Measurements from ENCODE around the gene ANKRD10.

ANKRD10 gene

DNA sequence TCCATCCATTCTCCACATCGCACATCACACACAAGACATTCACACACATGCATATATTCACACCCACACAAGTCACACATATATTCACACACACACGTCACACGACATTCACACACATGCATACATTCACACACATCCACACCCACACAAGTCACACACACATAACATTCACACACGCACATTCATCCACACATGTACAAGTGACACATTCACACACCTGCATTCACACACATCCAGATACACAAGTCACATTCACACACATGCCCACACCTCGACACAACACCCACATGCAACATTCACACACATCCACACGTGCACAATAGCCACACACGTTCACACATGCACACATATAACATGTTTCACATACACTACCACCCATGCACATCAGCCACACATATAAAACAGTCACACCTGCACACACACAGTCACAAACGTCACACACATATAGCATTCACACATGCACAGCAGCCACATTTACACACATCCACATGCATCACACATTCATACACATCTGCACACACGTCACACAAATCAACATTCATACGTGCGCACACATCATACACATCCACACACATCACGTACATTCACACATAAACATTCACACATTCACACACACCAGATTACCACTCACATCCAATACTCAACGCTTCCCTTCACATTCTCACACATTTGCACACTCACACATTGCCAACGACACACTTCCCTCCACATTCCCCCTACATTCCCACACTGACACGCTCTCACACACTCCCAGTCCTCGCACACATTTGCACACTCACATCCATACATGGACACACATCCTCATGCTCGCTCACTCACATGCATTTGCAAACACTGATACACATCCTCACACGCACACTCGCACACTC lies 41.0 kb downstream of the ANKRD10 start:
- TF ChIP-seq GATA3 (IDR thresholded peaks at IDR 0.05; ENCODE audit: low read depth, low read length) (no peak), GATA2 (IDR thresholded peaks at IDR 0.05; ENCODE audit: low read depth, low read length) (no peak)

- TF ChIP-seq GATA3 (IDR thresholded peaks at IDR 0.05; ENCODE audit: low read depth, low read length) (no peak), GATA2 (IDR thresholded peaks at IDR 0.05; ENCODE audit: low read depth, low read length) (no peak)
Measured at GRCh38 chr13:110872768-110873638, 41.9 kb downstream of the ANKRD10 start.

GRCh38 chr13:110872034-110872767 lies 42.7 kb downstream of the ANKRD10 start:
- TF ChIP-seq GATA3 (IDR thresholded peaks at IDR 0.05; ENCODE audit: low read depth, low read length) = no peak
- no peak for TF ChIP-seq GATA2 (IDR thresholded peaks at IDR 0.05; ENCODE audit: low read depth, low read length)

- TF ChIP-seq GATA3 (IDR thresholded peaks at IDR 0.05; ENCODE audit: low read depth, low read length) (no peak), GATA2 (IDR thresholded peaks at IDR 0.05; ENCODE audit: low read depth, low read length) (no peak)
Measured at GRCh38 chr13:110869805-110870706, 44.8 kb downstream of the ANKRD10 start.

GRCh38 chr13:110869231-110869804 lies 45.6 kb downstream of the ANKRD10 start:
- TF ChIP-seq GATA2 (IDR thresholded peaks at IDR 0.05; ENCODE audit: low read depth, low read length) (no peak), GATA3 (IDR thresholded peaks at IDR 0.05; ENCODE audit: low read depth, low read length) (no peak)

DNA sequence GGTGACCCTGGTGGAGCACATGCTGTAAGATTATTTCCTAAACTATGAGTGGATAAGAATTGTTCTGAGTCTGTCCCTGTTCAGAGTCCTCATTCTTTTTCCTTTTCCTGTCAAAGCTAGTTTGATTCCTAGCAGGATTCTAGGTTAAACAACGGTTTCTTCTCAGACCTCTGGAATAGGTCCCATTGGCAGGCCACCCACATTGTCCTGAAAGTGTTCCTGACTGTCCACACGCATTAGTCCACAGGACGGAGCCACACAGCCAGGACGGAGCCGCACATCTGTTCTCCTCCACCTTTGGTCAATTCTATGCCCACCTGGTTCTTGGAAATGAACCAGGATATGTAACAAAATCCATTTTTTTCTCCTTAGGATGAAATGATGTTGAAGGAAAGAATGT lies 46.1 kb downstream of the ANKRD10 start:
- TF ChIP-seq GATA3 (IDR thresholded peaks at IDR 0.05; ENCODE audit: low read depth, low read length) (no peak), GATA2 (IDR thresholded peaks at IDR 0.05; ENCODE audit: low read depth, low read length) (no peak)

DNA sequence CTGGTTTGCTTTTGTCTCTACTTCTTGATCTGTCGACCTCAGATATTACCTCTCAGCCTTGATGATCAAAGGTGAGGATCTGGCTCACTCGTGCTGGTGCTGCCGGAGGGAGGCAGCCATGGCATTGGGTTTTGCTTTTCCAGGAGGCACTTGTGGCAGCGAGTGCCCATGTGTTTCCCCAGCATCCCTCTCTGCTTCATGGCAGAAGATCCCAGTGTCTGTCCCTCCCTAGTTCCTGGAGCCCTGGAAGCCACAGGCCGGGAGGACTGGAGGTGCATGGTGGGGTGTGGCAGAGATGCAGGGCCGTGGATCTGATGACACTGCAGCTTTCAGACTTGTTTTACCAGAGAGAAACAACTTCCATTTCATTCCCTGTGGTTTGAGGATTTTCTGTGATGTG lies 47.5 kb downstream of the ANKRD10 start:
- TF ChIP-seq GATA2 (IDR thresholded peaks at IDR 0.05; ENCODE audit: low read depth, low read length) (no peak), GATA3 (IDR thresholded peaks at IDR 0.05; ENCODE audit: low read depth, low read length) (no peak)

GRCh38 chr13:110866491-110867170 lies 48.2 kb downstream of the ANKRD10 start:
- no peak for TF ChIP-seq GATA2 (IDR thresholded peaks at IDR 0.05; ENCODE audit: low read depth, low read length)
- no peak for TF ChIP-seq GATA3 (IDR thresholded peaks at IDR 0.05; ENCODE audit: low read depth, low read length)

DNA sequence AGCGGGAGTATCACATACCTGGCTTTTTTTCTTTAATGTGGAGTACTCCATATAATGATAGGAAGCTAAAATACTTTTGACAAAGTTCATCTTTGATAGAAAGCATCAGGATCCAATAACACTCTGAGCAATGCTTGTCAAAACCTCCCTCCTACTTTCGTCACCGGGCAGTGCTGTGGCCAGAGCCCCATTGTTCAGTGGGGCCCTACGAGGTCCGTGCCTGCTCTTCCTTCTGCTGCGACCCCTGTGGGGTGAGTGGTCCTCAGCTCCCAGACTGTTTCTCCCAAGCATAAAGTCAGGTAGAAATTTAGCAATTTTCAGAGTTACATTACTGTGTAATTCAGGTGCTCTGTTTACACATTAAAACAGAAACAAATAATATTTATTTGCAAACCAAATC lies 51.2 kb downstream of the ANKRD10 start:
- TF ChIP-seq GATA2 (IDR thresholded peaks at IDR 0.05; ENCODE audit: low read depth, low read length) (no peak), GATA3 (IDR thresholded peaks at IDR 0.05; ENCODE audit: low read depth, low read length) (no peak)

GRCh38 chr13:110860983-110861382 lies 53.9 kb downstream of the ANKRD10 start:
- TF ChIP-seq GATA2 (IDR thresholded peaks at IDR 0.05; ENCODE audit: low read depth, low read length) (no peak), GATA3 (IDR thresholded peaks at IDR 0.05; ENCODE audit: low read depth, low read length) (no peak)

- no peak for TF ChIP-seq GATA3 (IDR thresholded peaks at IDR 0.05; ENCODE audit: low read depth, low read length)
- TF ChIP-seq GATA2 (IDR thresholded peaks at IDR 0.05; ENCODE audit: low read depth, low read length) = no peak
Measured at GRCh38 chr13:110856942-110857835, 57.7 kb downstream of the ANKRD10 start.

All from SH-SY5Y (cell line).